Activated T-cell treated with anti-CD3 and anti-CD28 coated beads, Interleukin-2, amount 50 U/mL, for 24 hours (primary cell): ENCODE measurements around the gene CHRM4.

Experiments
- DNase-seq: peaks from one replicate; pipeline ENCODE4 v3.0.0-alpha.2; 2020
- H3K27ac Mint-ChIP-seq: 2 replicates; pipeline ENCODE4 v1.8.0; 2020; ENCODE audit warnings: mild to moderate bottlenecking, mixed read lengths
- H3K27me3 Mint-ChIP-seq: 2 replicates; pipeline ENCODE4 v1.8.0; 2020; ENCODE audit warnings: mixed read lengths
- H3K36me3 Mint-ChIP-seq: 2 replicates; pipeline ENCODE4 v1.8.0; 2020; ENCODE audit warnings: low read depth, mixed read lengths
- H3K4me1 Mint-ChIP-seq: 2 replicates; pipeline ENCODE4 v1.8.0; 2020; ENCODE audit warnings: low read depth, mixed read lengths
- H3K4me3 Mint-ChIP-seq: 2 replicates; pipeline ENCODE4 v1.8.0; 2020; ENCODE audit warnings: mild to moderate bottlenecking, moderate library complexity, mixed read lengths
- H3K9me3 Mint-ChIP-seq: 2 replicates; pipeline ENCODE4 v1.8.0; 2020; ENCODE audit warnings: mixed read lengths

CHRM4 gene

DNA sequence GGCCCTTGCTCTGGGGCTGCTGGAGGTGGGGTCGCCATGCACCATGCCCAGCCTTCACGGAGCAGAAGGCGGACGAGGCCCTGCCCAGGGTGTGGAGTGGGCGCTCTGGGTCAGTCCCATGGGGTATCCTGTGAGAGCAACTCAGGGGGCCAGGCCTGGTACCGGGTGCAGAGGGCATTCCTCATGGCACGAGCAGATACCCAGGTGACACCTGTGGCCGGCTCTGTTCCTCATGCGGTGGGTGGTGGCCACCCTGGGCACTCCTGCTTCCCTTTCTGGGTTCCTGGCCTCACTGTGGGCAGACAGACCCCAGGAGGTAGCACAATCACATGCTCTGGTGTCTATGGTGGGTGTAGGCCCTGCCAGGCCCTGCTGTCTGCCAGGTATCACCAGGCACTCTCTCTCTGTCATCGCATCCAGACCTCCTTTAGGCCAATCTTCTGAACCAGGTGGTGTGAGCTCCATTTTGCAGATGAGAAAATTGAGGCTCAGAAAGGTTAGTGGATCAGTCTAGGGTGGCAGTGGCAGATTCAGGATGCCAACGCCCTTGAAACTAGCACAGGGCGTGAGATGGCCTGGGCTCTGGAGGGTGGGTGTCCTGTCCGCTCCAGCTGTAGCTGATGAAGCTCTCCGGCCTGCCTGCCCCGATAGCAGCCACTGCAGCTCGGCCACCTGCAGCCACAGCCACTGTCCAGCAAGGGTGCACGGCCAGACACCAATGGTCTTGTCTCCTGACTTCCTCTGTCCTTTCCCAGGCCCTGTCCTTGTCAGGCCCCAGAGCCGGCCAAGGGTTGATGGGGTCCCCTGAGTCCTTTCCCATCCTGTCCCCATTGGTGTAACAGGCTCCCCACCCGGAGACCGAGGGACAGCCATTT is 29.2 kb downstream of the CHRM4 start:
- no peak for DNase-seq
- no peaks in the 10 kb centered on the region for H3K9me3 Mint-ChIP-seq
- peak overlapping the region; percentile 77 for H3K4me3 Mint-ChIP-seq
- H3K36me3 Mint-ChIP-seq: peaks cover 36% of the 10 kb centered on the region
- H3K27ac Mint-ChIP-seq: peak overlapping the region; percentile 96
- peaks cover 77% of the 10 kb centered on the region for H3K4me1 Mint-ChIP-seq
- no peaks in the 10 kb centered on the region for H3K27me3 Mint-ChIP-seq

DNA sequence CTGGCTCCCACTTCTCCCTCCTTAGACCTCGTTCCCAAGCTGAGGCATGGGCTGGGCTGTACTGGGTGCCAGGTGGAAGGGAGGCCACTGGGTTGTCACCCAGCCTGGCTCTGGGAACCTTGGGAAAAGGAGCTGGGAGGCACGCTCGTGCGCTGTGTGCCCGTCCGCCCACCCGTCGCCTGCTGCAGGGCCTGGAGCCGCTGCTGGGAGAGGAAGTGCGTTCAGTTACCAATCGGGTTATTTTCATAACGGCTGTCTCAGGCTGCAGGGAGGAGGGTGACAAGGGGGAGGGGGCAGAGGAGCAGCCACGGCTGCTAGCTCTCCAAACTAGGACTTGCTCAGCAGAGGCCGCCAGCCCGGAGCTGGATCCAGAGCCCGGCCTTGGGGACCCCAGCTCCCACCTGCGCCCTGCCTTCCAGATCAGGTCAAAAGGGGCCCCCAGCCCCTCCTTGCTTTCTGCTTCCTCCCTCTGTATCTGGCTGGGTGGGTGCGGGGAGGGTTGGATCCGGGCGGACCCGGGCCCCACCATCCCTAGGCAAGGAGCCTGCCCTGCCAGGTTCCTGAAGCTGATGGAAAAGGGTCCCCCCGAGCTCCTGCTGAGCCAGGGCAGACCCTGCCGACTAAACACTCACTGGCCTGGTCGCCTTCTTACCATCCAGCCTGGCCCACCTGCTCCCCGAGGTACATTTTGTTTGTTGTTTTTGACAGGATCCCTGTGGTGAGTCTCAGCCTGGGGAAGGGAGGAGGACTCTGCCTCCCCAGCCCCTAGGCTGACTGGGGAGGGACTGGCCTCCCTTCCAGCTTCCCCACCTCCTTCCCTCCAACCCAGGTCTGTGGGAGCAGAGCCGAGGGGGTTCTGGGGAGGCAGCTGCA is 30.1 kb downstream of the CHRM4 start:
- H3K4me1 Mint-ChIP-seq: peaks cover 79% of the 10 kb centered on the region
- no peaks in the 10 kb centered on the region for H3K9me3 Mint-ChIP-seq
- DNase-seq: peak; percentile 76
- peak overlapping the region; percentile 77 for H3K4me3 Mint-ChIP-seq
- peaks cover 41% of the 10 kb centered on the region for H3K36me3 Mint-ChIP-seq
- peak overlapping the region; percentile 96 for H3K27ac Mint-ChIP-seq
- no peaks in the 10 kb centered on the region for H3K27me3 Mint-ChIP-seq

DNA sequence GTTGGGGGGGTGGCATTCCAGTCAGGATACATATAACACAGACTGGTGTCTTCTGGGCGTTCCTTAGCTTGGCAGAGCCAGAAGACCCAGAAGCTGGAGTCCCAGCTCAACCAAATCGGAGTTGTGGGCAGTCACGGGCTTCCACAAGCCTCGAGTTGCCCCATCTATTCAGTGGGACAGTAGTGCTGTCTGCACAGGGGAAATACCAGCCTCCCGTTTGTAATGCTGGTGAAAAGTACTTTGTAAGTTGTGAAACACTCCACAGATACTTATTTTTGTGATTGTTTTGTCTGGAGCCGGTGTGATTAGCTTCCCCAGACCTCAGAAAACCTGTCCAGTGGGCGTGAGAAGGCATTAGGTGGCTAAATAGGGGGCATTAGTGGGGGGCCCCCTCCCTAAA is 30.7 kb downstream of the CHRM4 start:
- Mint-ChIP-seq H3K4me1 (peaks cover 82% of the 10 kb centered on the region), H3K4me3 (peak overlapping the region; percentile 77), H3K27ac (peak overlapping the region; percentile 96), H3K27me3 (no peaks in the 10 kb centered on the region), H3K36me3 (peaks cover 44% of the 10 kb centered on the region), H3K9me3 (no peaks in the 10 kb centered on the region)
- no peak for DNase-seq

DNA sequence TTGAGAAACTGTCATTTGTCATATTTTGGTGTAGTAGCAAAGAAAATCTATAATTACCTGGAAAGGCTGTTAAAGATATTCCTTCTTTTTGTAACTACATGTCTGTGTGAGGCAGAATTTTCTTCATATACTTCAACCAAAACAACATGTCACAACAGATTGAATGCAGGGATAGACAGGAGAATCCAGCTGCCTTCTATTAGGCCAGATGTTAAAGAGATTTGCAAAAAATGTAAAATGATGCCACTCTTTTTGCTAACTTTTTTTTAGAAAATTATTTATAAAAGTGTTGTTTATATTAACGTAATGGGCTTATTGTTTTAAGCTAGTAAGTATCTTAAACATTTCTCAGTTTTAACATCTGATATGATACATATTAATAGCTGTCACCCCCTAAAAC is 31.6 kb downstream of the CHRM4 start:
- H3K9me3 Mint-ChIP-seq: no peaks in the 10 kb centered on the region
- DNase-seq: no peak
- peaks cover 45% of the 10 kb centered on the region for H3K36me3 Mint-ChIP-seq
- no peak overlapping the region for H3K4me3 Mint-ChIP-seq
- peak overlapping the region; percentile 96 for H3K27ac Mint-ChIP-seq
- no peaks in the 10 kb centered on the region for H3K27me3 Mint-ChIP-seq
- H3K4me1 Mint-ChIP-seq: peaks cover 77% of the 10 kb centered on the region

DNA sequence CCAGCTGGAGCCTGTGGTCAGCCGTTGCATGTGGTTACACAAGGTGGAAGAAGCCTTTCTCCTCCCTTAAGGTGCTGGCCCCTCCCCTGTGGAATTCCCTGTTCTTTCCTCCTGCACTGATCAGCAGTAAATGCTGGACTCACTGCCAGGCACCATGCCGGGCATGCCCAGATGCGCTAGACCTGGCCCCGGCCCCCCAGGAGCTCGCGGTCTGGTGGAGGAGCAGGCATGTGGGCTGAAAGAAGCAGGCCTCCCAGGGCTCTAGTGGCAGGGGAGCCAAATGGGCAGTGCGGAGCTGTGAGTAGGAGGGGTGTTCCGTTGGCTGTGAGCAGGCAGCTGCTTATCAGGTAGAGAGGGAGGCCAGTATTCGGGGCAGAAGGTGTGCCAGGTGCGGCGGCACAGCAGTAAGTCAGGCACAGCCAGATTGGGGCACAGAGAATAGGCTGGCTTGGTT is 34.1 kb downstream of the CHRM4 start:
- peaks cover 46% of the 10 kb centered on the region for H3K36me3 Mint-ChIP-seq
- peaks cover 82% of the 10 kb centered on the region for H3K4me1 Mint-ChIP-seq
- no peaks in the 10 kb centered on the region for H3K9me3 Mint-ChIP-seq
- H3K27ac Mint-ChIP-seq: peak overlapping the region; percentile 83
- DNase-seq: no peak
- no peak overlapping the region for H3K4me3 Mint-ChIP-seq
- no peaks in the 10 kb centered on the region for H3K27me3 Mint-ChIP-seq

DNA sequence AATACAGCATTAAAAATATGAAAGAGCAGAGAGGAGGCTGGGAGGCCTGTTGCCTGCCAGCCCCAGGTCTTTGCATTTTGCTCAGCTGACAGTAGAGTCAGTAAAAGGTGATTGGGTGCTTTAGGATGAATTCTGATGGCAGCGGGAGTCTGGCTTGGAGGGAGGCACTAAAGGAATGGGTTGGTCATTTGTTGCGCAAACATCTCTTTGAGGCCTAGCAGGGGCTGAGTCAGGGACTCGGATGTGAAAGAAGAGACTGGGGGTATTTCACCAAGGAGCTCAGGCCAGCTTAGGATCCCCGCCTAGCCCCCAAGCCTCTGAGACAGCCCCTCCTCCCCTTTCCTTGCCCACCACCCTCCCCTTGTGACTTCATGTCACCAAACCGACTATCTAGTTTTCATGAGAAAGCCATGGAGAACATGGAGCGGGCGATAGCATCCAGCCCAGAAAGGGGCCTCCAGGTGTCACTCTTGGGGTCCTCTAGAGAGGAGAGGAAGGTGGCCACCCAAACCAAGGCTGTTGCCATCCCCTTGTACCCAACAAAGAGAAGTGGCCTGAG is 34.6 kb downstream of the CHRM4 start:
- no peaks in the 10 kb centered on the region for H3K27me3 Mint-ChIP-seq
- peaks cover 46% of the 10 kb centered on the region for H3K36me3 Mint-ChIP-seq
- H3K4me3 Mint-ChIP-seq: no peak overlapping the region
- H3K4me1 Mint-ChIP-seq: peaks cover 82% of the 10 kb centered on the region
- no peaks in the 10 kb centered on the region for H3K9me3 Mint-ChIP-seq
- no peak for DNase-seq
- H3K27ac Mint-ChIP-seq: peak overlapping the region; percentile 83

DNA sequence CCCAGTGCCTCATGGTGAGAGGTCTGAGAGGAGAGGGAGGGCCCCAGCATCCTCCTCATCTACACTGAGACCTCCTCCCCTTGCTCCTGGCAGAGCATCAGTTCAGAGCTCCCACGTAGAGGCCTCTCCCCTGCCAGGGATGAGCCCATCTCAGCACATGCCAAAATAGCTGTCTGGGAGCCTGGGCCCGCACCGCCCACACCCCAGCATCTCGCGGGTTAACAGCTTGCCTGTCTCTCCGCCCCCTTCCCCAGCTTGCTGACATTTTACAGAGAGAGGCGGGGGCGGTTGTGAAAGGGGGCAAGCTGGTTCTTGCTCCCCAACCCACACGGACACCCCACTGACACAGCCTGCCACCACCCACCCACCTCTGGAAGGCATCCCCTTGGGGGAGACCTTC is 37.9 kb downstream of the CHRM4 start:
- H3K27ac Mint-ChIP-seq: peak overlapping the region; percentile 95
- no peaks in the 10 kb centered on the region for H3K27me3 Mint-ChIP-seq
- peaks cover 76% of the 10 kb centered on the region for H3K36me3 Mint-ChIP-seq
- peak; percentile 72 for DNase-seq
- H3K9me3 Mint-ChIP-seq: no peaks in the 10 kb centered on the region
- peaks cover 92% of the 10 kb centered on the region for H3K4me1 Mint-ChIP-seq
- H3K4me3 Mint-ChIP-seq: peak overlapping the region; percentile 79

DNA sequence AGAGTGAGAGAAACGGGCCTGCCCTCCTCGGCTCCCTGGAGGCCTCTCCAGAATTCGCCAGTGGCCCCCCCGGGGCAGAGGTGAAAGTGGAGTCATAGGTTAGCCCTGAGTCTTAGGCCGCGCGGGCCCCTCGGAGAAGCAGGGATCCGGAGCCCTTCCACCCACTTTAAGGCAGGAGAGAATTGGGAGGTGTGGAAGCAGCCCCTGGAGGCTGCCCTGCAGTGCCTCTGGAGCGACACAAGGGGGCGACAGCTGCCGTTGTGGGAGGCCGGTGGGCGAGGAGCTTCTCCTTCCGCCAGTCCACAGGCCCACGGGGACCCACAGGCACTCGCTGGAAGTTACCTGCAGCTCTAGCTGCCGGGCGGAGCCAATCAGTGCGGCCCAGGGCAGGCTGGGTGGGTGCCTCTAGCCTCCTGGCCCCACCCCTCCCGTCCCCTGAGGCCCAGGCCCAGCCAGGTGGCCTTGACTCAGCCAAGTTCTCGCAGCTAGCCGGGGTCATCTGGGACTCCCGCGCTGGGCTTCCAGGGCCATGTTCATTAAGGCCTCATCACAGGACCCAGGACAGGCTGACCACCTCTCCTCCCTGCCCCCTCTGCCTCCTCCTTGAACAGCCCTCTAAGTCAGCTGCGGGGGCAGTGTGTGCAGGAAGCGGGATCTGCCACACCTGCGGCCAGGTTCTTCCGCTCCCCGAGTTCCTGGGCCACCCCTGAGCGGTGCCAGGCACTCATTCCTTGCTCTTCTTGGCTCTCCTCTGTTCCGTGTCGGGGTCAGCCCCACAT is 39.3 kb downstream of the CHRM4 start:
- no peaks in the 10 kb centered on the region for H3K27me3 Mint-ChIP-seq
- peaks cover 80% of the 10 kb centered on the region for H3K36me3 Mint-ChIP-seq
- peaks cover 81% of the 10 kb centered on the region for H3K4me1 Mint-ChIP-seq
- no peaks in the 10 kb centered on the region for H3K9me3 Mint-ChIP-seq
- H3K27ac Mint-ChIP-seq: peak overlapping the region; percentile 95
- peak; percentile 83 for DNase-seq
- H3K4me3 Mint-ChIP-seq: peak overlapping the region; percentile 79

DNA sequence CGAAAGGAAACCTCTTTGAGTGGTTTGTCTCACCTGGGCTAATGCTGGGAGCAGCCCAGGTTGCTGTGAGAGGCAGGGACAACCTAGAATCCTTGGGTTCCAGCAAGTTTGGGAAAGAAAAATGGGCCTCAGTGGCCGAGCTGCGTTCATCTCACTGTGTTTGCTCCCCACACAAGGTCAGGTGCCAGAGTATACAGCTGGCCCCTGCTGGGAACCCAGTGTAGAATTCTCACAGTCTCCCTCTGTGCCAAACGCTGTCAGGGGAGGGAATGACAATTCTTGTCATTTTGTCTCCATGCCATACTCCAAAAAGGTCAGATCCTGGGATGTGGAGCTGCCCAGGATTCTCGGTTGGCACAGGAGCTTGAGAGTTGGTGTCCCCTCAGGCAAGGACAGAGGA is 40.0 kb downstream of the CHRM4 start:
- Mint-ChIP-seq H3K27me3 (no peaks in the 10 kb centered on the region), H3K36me3 (peaks cover 76% of the 10 kb centered on the region), H3K4me1 (peaks cover 78% of the 10 kb centered on the region), H3K4me3 (peak overlapping the region; percentile 79), H3K27ac (peak overlapping the region; percentile 95), H3K9me3 (no peaks in the 10 kb centered on the region)
- DNase-seq: peak; percentile 33

DNA sequence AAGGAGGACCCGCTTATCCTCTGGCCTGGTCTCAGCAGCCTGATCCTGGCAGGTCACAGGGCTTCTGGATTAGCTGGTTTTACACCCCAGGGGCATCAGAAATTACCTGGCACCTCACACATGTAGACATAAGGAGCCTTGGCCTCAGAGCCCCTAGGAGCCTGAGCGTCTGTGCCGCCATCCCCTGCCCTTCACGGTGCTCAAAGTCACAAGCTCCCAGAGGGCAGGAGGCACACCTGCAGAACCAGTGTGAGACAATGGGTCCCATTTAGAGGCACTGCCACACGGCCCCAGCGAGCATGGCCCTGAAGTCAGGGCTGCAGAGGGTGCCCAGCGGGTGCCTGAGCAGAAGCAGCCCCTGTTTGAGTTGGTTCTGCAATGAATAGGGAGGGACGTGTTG is 40.4 kb downstream of the CHRM4 start:
- no peak for DNase-seq
- H3K4me1 Mint-ChIP-seq: peaks cover 78% of the 10 kb centered on the region

DNA sequence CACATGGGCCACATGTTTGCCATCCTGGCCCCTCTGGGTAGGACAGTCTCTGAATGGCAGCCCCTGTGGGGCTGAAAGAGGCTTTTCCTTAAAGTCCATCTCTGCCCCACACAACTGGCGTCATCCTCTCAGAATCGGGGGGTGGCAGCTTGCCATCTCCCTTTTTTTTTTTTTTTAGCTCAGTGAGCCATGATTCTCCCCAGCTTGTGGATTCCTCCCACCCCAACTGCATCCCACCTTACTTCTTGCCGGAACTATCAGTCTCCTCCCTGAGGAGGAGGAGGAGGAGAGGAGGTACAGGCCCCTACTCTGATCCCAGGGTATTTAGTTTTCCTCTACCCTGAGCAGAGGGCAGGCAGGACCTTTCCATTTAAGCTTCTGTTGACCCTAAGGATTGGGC is 40.9 kb downstream of the CHRM4 start:
- Mint-ChIP-seq H3K27me3 (no peaks in the 10 kb centered on the region), H3K4me3 (peak overlapping the region; percentile 19), H3K27ac (peak overlapping the region; percentile 95), H3K9me3 (no peaks in the 10 kb centered on the region), H3K36me3 (peaks cover 67% of the 10 kb centered on the region), H3K4me1 (peaks cover 79% of the 10 kb centered on the region)
- DNase-seq: no peak

More for the DNA sequence above, 40.4 kb downstream of the CHRM4 start:
- H3K4me3 Mint-ChIP-seq: peak overlapping the region; percentile 79
- peaks cover 72% of the 10 kb centered on the region for H3K36me3 Mint-ChIP-seq
- no peaks in the 10 kb centered on the region for H3K27me3 Mint-ChIP-seq
- H3K27ac Mint-ChIP-seq: peak overlapping the region; percentile 95
- H3K9me3 Mint-ChIP-seq: no peaks in the 10 kb centered on the region

DNA sequence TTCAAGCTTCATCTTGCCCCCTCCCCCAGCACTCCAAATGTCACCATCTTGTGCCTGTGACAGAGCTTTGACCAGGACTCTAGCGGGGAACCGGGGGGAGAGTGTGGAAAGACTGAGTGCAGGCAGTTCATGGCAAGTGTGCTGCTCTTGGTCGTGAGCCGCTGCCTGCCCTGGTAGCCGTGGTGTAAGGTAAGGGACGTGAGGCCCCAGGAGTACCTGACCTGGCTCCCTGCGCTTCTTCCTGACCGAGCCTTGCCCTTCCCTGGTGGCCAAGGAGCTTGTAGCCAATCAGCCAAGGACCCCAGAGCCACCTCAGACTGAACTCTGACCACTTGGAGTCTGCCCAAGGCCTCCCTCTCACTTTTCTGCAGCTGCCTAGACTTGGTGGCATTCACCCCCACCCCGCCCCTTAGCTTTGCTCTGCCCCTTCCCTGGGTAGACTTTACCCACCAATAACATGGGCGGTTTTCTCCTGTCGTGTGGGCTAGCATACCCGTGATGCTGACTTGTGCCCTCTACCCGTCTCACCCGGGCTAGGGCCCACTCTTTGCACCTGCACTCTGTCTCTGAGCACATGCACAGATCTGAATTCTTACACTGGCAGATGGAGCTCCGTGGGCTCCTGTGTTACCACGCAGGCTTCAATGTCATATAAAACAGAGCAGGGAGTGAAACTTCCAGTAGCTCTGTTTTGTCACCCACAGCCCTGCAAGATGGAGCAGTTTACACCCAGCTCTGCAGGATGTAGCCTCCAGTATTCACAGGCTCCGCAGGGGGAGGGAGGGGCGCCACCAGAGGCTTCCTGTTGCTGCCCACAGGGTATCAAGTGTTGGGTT is 42.8 kb downstream of the CHRM4 start:
- no peaks in the 10 kb centered on the region for H3K9me3 Mint-ChIP-seq
- DNase-seq: peak; percentile 75
- H3K27me3 Mint-ChIP-seq: no peaks in the 10 kb centered on the region
- H3K36me3 Mint-ChIP-seq: peaks cover 52% of the 10 kb centered on the region
- H3K27ac Mint-ChIP-seq: peak overlapping the region; percentile 92
- peaks cover 81% of the 10 kb centered on the region for H3K4me1 Mint-ChIP-seq
- peak overlapping the region; percentile 84 for H3K4me3 Mint-ChIP-seq

DNA sequence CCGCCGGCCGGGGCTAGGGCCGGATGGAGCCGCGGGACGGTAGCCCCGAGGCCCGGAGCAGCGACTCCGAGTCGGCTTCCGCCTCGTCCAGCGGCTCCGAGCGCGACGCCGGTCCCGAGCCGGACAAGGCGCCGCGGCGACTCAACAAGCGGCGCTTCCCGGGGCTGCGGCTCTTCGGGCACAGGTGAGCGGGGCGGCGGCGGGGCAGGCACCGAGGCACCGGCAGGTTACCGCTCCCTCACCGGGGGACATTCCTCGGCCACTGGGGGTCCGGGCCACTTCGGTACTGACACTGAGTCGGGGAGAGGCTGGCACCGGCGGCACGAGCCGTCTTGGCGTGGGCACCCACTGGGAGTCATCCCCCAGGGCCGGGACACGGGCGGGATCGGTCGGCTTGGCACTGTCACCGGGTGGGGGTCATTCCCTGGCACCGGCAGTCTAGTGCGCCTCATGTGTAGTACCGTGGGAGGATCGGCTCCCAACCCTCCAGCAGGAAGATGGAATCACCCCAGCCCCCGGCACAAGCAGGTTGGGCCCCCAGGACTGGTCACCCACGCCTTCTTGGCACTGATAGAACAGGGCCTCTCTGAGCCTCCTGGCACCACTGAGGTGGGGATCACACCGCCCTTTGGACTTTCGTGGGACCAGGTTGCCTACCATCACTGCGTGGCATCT is 43.8 kb downstream of the CHRM4 start:
- no peaks in the 10 kb centered on the region for H3K27me3 Mint-ChIP-seq
- no peaks in the 10 kb centered on the region for H3K9me3 Mint-ChIP-seq
- H3K4me3 Mint-ChIP-seq: peak overlapping the region; percentile 84
- H3K36me3 Mint-ChIP-seq: peaks cover 44% of the 10 kb centered on the region
- no peak for DNase-seq
- peak overlapping the region; percentile 92 for H3K27ac Mint-ChIP-seq
- H3K4me1 Mint-ChIP-seq: peaks cover 79% of the 10 kb centered on the region
